Anterior cingulate cortex (tissue), 58 donors: ENCODE data around the gene CDHR3.

Experiments
- DNase-seq, 58 donors: peaks; one replicate each; lab custom pipeline; 2025; lab: John Stamatoyannopoulos, UW

The CDHR3 gene

DNA sequence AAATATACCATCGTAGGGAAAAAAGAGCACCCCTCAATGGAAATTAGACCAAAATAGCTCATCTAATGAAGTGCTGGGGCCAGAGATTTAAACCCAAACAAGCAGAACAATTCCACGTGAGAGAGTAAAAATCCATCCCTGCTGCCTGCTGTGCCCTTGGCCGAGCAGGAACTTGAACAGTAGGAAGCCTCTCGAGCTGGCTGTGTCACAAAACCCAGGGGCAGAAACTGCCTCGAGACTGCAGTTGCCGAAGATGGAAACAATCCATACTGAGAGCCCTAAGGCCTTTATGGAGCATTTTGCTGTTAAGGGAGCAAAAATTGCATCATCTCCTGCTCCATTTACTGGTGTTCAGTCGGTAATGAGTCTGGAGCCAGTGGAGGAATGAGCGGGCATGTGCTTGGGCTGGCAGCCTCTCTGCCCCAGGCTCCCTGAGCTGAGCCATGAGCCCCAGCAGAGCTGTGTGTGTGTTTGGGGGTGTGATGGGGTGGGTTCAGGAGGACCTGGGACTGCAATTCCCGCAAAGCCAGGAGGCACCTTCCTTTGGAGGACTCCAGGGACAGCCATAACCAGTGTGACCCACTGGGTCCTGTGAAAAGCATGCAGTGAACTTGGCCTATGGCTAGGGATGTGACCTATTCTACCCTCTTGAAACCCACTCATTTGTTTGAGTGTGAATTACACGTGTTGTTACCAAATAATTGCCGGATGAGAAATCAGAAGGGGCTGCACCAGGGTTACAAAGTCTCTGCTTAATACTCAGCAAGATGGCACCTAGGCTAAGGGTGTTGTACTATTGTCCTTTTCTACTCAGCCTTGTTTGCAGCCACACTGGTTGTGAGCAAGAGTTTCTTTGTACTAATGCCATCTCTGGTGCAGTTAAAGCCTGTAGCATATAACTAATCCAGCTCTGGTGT lies 58.3 kb downstream of the CDHR3 start:
- peak in 4 of 58 donors; percentile 5 to 15 (median 10) for DNase-seq

DNA sequence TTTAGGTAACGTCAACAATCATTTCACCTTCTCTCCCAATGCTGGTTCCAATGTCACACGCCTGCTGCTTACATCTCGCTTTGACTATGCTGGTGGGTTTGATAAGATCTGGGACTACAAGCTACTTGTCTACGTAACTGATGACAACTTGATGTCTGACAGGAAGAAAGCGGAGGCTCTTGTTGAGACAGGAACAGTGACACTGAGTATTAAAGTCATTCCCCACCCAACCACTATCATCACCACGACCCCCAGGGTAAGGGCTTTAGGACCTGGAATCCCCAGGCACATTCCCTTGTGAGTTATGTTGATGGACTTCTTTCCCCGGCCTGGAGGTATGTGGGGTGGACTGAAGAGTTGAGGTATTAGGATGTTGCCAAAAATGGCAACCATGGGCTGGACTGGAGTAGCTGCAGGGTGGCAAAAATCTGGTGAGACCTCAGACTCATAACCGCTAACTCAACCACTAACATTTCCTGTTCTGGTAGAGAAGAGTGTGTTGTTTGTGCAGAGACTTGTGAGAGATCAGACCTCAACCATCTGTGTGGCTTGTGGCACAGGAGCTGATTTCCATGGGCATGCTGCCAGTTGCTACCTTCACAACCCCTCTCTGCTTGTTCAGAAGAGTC lies 59.2 kb downstream of the CDHR3 start:
- DNase-seq, result no peak

DNA sequence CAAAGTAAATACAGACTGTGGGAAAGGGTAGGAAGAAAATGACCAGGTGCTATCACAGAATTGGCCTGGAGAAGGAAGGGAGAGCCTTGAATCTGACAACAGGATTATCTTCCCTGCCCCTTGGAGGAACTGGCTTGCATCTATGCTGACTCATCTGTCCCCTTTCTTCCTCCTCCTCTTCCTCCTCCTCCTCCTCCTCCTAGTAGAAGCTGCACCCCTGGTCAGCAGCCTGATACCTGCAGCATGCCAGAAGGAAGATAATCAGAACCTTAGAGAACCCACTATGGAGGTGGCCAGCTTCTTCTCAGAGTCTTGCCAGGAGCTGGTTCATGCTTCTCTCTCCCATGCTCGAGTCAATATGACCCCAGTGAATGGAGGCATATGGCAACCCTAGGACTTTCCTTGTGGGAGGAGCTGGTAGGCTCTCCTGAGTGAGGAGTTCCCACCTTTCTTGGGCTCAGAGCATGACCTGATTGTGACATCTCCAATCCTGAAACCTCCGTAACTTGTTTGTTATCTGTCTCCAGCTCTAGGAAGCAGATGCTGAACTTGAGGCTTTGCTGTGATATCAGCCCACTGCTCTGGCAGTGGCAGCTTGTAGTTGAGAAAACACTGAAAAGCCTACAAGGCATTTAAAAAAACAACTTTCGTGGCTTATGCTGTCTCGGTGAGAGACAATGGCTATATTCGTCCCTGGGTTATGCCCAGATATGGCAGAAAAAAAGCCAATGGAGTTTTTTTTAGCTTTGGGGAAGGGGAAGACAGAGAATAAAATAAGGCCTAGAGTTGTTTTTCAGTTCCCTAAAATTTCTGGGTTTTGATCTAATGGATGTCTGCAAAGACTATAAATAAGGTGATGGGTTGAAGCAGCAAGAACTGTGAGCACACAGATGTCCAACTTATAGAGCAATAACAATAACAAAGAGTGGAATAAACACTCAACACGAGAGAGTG lies 60.6 kb downstream of the CDHR3 start:
- peak in 1 of 58 donors; percentile 16 for DNase-seq

DNA sequence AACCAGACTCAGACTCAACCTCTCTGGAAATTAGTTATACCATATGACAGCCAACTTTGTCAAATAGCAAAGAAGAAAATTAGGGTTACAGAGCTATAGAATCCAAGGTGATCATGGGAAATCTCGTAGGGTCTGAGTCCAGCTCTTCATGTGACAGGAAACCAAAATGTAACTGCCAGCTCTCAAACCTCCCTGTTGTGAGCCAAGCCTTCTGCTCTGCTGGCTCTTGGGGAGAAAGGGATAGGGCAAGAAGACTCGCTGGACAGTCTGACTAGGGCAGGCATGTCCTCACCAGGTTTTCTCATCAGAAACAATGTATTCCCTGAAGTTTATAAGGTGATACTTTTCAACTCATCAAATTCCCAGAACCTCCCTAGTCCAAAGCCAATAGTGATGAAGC lies 63.0 kb downstream of the CDHR3 start:
- DNase-seq, result no peak

DNA sequence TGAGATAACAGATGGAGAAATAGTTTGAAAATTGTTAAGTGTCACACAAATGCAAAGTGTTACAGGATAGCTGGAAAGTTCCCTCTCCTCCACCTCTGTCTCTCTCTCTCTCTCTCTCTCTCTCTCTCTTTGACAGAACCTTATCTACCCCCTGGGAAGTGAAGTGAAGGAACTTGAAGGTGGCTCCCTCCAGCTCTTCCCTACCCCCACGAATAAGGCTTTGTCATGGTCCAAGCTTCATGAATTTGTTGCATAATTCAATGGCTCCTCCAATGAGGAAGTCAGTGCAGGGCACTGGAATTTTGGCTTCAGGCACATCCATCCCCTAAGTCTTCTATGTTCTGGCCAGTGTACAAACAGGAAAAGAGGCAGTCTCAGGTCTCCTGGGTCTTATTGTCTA lies 66.4 kb downstream of the CDHR3 start:
- no peak for DNase-seq

DNA sequence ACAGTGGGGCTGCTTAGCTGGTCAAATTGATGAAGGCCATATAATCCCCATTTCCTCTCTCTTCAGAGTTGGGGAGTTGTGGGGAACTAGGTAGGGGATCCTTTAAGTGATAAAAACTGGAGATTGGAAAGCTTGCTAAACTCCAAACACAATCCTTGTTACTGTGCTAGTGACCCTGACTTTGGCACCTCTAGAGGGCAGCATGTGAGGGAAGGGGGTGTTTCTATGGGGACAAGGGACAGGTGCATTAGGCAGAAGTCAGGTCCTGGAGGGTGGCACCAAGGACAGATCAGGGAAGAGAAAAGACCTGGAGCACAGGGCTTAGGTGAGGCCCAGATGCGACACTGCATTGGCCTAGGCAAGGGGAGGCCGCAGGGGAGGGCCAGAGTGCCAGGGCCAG lies 66.9 kb downstream of the CDHR3 start:
- DNase-seq, result no peak

DNA sequence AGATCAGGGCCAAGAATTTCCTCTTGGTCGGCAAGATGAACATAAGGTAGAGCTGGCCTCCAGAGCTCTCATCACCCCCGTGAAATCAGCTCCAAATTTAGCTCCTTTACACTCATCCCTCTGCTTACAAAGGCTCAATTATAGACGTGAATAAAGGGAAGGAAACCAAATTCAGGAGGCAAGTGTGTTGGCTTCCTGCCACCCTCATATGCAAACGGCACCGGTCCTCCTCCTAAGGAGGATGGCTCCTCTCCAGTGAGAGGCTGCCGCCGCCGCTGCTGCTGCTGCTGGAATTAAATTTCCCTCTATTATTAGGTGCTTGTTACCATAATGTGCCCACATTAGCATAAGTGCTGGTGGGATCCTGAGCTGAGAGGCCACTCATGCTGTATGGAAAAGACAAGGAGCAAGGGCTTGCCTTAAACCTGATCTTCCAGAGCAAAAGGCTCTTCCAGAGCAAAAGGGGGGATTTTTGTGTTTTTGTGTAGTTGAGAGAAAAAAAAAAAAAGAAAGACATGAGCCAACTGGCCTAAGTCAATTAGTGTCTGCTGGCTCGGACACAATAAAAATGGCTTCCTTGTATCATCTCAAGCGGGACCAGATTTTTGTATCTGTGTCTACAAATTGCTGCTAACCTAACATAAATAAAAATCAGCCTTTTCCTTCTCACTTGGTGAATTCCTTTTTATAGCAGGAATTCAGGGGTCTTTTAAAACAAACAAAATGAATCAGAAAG lies 68.4 kb downstream of the CDHR3 start:
- peak in 42 of 58 donors; percentile 9 to 74 (median 40) for DNase-seq

DNA sequence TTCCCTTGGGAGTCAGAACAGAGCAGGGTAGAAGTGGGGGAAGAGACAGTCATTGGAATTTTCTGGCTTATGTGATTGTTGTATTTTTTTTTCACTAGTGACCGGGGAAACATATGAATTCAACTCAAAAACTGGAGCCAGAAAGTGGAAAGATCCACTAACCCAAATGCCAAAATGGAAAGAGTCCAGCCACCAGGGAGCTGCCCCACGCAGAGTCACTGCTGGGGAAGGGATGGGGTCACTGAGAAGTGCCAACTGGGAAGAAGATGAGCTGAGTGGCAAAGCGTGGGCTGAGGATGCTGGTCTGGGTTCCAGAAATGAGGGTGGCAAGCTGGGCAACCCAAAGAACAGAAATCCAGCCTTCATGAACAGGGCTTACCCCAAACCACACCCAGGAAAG lies 69.2 kb downstream of the CDHR3 start:
- no peak for DNase-seq

DNA sequence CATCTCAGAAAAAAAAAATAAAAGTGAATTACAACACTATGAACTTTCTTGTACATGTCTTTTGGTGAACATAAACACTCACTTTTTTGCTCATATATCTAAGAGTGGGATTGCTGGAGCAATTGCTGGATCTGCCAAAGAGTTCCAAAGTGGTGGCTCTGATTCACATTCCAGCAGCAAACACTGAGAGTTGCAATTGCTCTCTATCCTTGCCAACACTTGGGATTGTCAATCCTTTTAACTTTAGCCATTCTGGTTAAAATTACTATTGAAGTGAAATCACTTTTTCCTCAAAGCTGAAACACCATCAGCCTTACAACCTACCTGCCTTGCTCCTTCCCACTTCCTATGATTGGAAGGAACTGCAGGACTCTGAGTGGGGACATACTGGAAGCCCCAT lies 70.7 kb downstream of the CDHR3 start:
- no peak for DNase-seq

DNA sequence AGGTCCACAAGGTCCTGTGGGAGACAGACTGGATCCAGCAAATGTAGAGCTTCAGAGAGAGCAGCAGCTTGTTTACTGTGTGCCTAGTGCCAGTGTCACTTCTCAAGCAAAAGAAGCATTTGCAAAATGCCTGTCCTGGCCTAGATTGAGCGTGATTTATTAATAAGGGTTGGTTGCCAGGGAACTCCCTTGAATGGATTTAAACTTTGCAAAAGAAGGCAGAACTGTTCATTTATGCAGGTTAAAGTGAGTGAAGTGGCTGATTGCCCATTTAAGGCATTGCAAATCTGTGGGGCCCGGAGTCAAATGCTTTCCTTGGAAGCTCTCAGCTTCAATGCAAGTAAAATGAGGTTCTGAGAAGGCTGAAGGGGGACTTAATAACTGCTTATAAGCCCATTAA lies 71.3 kb downstream of the CDHR3 start:
- no peak for DNase-seq

DNA sequence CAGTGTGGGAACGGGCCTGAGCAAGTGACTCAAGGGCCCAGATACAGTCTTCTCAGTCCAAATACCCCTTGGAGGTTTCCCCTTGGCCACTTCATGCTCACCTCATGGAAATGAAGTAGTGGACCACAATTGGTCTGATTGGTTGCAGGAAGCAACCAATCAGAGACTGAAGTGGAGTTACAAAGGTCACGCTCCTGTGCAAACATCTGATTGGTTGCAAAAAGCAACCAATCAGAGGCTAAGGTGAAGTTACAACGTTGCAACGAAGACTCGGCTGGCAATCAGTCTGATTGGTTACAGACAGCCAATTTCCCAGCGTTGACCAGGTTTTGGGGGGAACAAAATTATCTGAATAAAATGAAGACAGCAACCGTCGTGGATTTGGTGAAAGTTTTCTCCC lies 72.5 kb downstream of the CDHR3 start:
- no peak for DNase-seq

DNA sequence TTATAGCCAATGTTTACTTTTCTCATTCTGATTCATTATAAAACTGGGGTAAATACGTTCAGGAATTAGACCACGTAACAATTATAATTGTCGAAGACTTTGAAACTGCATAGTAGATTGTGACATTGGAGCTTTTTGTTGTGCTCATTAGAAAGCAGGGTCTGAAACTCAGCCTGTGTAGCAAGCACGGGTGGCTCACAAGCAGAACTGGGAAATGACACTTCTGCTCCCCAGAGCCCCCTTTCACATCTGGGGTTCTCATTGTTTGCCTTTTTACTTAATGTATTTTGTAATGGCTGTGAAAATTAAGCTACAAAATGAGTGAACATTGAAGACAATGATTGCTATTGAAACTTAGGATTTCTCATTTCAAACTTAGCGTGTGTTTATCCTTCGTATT lies 72.9 kb downstream of the CDHR3 start:
- DNase-seq, result no peak

DNA sequence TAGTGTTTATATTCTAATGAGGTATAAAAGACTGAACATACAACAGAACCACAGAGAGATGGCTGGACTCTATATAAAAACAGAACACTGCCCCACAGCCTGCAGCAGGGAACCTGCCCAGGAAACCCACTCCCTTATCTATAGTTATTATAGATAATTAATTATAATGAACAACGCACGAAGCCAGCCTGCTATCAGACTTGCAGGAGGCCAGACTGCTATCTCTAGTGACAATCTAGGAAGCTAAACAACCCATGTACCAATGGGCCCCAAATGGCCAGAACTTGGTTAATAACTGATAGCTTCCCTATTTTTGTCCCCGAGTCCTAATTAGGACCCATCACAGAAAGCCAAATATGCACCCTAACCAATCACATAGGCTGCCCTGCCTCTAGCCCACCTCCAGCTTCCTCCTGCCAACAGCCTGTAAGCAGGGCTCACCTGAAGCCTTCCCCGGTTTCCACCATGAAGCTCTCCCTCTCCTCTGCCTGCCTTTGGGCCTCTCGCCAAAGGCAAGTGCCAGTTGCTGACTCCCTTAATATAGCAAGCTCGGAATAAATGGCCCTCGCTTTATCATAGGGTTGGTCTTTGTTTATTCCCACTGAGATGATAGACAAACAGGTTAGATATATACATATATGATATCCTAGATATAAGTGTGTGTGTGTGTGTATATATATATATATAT lies 74.6 kb downstream of the CDHR3 start:
- DNase-seq, result no peak

DNA sequence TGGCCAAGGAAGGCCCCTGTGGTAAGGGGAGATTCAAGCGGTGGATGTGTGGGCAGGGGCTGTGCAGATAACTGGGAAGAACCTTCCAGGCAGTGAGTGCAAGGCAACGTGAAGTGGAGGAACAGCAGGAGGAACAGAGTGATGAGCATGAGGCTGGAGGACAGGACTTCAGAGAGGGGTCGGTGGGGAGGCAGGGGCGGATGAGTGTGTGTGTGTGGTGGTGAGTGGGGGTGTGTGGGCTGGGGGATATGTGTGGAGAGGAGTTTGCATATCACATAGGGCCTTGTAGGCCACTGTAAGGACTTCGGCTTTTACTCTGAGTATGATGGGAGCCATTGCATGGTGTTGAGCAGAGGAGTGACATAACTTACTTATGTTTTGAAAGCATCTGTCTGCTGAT lies 75.2 kb downstream of the CDHR3 start:
- DNase-seq, result no peak

DNA sequence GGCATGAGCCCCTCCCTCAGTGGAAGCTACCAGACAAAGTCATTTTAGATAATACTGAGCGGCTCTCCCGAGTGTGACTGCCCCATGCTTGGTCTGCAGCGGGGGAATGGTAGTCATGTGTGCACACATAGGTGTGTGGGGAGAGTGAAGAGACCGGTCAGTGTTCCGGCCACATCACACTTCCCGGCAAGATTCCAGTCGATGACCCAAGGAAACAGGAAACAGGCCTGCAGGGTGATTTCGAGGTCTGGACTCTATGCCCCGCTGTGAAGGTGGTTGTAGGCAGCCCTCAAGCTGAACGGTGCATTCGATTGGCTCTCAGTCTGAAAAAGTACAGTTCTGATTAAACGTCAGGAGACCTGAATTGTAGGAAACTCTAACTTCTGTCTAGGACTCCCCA lies 75.9 kb downstream of the CDHR3 start:
- no peak for DNase-seq

DNA sequence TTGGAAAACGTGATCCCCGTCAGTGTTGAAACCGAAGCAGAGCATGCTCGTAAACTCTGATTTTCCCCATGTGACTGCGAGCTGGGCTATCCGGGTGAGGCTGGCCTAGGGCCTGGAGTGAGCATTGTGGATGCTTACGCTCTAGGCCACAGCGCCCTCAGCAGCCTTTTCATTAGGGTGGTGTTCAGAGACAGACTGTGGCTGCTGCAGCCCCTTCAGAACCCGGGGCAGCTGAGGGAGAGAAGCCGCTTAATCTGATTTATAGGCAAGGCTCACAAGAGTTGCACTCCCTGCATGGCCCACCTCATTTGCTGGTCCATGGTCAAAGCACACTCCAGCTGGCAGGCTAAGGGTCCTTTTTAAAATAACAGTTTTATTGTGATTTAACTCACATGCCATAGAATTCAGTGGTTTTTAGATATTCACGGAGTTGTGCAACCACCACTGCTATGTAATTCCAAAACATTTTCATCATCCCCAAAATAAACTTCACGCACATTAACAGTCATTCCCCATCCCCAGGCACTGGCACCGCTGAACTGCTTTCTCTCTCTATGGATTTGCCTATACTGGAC lies 76.5 kb downstream of the CDHR3 start:
- DNase-seq, result no peak

DNA sequence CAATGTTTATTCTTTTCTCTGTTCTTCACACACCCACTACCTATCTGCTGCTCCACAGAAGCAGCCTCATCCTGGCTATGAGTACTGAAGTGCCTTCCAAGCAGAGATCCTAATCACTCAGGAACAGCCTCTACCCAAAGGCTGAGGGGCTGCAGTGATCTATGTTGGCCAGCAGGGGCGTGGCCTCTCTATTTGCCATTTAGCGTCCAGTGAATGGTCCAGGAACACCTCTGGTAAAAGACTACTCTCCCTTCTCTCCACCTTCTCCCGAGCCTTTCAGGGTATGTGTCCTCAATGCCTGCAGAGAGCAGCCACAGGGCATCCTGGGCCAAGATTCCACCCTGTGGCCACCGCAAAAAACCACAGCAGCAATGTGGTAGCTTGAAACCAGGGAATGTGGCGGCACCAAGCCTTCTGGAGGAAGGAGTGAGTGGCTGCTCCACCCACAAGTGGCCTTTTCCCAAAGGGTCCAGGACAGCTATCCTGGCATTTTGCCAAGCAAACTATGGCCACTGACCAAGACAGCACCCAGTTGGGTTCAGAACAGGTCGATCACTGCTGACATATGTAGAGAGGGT lies 78.2 kb downstream of the CDHR3 start:
- peak in 9 of 58 donors; percentile 6 to 39 (median 19) for DNase-seq

DNA sequence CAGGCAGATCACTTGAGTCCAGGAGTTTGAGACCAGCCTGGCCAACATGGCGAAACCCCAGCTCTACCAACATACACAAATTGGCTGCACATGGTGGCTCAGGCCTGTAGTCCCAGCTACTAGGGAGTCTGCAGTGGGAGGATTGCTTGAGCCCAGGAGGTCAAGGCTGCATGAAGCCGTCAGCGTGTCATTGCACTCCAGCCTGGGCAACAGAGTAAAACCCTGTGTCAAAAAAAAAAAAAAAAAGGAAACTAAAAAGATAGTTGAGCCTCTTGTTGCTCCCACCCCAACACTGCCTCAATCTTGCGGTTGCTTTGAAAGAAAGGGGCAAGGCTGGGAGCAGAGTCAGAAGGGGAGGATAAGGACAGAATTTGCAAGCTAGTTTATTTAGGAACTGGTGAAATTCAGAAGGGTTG lies 79.1 kb downstream of the CDHR3 start:
- DNase-seq, result no peak

DNA sequence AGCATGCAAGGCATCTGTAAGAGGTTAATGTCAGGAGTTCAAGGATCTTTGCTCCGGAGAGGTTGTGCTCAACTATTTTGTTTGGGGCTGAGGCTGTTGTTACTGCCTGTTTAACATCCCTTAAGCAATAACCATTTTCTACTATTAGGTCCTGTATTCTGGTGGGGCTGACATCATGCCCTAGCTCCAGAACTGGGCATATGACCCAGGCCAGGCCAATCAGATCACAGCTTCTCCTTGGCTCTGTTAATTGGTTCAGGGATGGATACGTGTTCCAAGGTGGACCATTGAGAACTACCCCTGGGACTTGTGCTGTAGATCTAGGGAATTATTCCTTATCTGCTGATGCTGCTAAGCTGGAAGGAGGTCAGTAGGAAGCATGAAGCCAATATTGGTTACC lies 82.1 kb downstream of the CDHR3 start:
- no peak for DNase-seq
